ENCODE results near the gene DPPA2.

GRCh38 chr3:109313061-109313460 lies 3.3 kb downstream of the DPPA2 start:
- TF ChIP-seq CTCF (IDR thresholded peaks at IDR 0.05) (no peak), ZFX (IDR thresholded peaks at IDR 0.05; ENCODE audit: borderline replicate concordance) (no peak)

Measured in 22Rv1 (cell line).